RPMI8226 (cell line): ENCODE data around the gene CD52.

Source experiments
- DNase-seq: peaks from one replicate; pipeline ENCODE4 v3.0.0-alpha.2; 2015

Gene CD52

GRCh38 chr1:26357121-26357602 lies 39.4 kb downstream of the CD52 start:
- no peak for DNase-seq

GRCh38 chr1:26358411-26359384 lies 40.9 kb downstream of the CD52 start:
- peak; percentile 50 for DNase-seq

GRCh38 chr1:26359981-26360806 lies 42.4 kb downstream of the CD52 start:
- no peak for DNase-seq

GRCh38 chr1:26360807-26361604 lies 43.2 kb downstream of the CD52 start:
- no peak for DNase-seq

- DNase-seq: no peak
Observed at GRCh38 chr1:26361605-26362122, 43.9 kb downstream of the CD52 start.

- DNase-seq: no peak
Observed at GRCh38 chr1:26362331-26362730, 44.6 kb downstream of the CD52 start.

- peak; percentile 91 for DNase-seq
Observed at GRCh38 chr1:26363549-26364448, 46.0 kb downstream of the CD52 start.

GRCh38 chr1:26364956-26365355 lies 47.2 kb downstream of the CD52 start:
- no peak for DNase-seq

GRCh38 chr1:26367441-26367840 lies 49.7 kb downstream of the CD52 start:
- DNase-seq: no peak

GRCh38 chr1:26368006-26368405 lies 50.2 kb downstream of the CD52 start:
- no peak for DNase-seq

GRCh38 chr1:26368486-26368885 lies 50.7 kb downstream of the CD52 start:
- DNase-seq: no peak
